ENCODE data around the gene BANF2.

BANF2 gene

DNA sequence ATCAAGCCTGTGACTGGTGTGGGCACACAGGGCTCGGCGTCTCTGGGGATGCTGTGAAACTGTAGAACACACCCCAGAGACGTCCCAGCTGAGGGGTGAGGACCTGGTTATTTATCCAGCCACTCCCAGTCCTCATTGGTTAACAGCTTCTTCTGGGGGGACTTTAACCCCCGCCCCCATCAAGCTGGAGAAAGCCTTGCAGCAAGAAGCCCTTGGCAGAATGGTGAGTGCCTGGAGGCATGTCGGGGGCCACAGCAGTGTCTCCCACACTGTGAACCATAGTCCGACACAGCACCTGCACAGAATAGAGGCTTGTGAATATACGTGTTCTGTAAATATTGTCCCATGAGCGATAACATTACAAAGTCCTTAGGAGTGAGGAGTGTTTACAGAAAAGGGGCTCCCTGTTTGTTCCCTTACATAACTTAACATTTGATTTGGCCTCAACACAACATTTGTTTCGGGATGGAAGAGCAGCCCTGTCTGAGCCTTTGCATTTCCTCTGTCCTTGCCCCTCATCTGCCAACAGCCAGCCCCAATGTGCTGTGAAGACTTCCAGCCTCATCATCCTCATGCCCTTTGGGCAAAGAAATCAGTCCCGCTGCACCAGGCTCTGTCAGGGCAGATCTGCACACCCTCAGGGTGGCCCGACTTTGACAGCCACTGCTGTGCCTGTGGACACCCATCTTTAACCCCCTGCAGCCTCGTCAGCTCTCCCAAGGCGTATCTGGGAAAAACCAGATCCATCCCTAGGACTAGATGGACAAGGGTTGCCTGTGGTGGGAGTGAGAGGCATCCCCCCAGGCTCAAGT, 15.5 kb upstream of the BANF2 start:
- H3K36me3 ChIP-seq (ENCODE audit: control insufficient read depth, insufficient read depth, low read length): no peaks in the 10 kb centered on the region
- H3K4me3 ChIP-seq (ENCODE audit: low read depth, low read length): no peak overlapping the region
- no peak overlapping the region for H3K27ac ChIP-seq
- H3K9me3 ChIP-seq (ENCODE audit: control insufficient read depth, low read length): no peaks in the 10 kb centered on the region
- H3K9ac ChIP-seq: no peak overlapping the region
- H3K27me3 ChIP-seq (ENCODE audit: control insufficient read depth, insufficient read depth, low read length): no peaks in the 10 kb centered on the region
- H3K4me1 ChIP-seq: peaks cover 2% of the 10 kb centered on the region
- peaks cover 10% of the 10 kb centered on the region for H3K79me2 ChIP-seq
- H2AFZ ChIP-seq: no peak overlapping the region
- no peak overlapping the region for H3K4me2 ChIP-seq (ENCODE audit: low read length)
- TF ChIP-seq, protein P1, sequence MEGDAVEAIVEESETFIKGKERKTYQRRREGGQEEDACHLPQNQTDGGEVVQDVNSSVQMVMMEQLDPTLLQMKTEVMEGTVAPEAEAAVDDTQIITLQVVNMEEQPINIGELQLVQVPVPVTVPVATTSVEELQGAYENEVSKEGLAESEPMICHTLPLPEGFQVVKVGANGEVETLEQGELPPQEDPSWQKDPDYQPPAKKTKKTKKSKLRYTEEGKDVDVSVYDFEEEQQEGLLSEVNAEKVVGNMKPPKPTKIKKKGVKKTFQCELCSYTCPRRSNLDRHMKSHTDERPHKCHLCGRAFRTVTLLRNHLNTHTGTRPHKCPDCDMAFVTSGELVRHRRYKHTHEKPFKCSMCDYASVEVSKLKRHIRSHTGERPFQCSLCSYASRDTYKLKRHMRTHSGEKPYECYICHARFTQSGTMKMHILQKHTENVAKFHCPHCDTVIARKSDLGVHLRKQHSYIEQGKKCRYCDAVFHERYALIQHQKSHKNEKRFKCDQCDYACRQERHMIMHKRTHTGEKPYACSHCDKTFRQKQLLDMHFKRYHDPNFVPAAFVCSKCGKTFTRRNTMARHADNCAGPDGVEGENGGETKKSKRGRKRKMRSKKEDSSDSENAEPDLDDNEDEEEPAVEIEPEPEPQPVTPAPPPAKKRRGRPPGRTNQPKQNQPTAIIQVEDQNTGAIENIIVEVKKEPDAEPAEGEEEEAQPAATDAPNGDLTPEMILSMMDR (IDR thresholded peaks at IDR 0.05): no peak

DNA sequence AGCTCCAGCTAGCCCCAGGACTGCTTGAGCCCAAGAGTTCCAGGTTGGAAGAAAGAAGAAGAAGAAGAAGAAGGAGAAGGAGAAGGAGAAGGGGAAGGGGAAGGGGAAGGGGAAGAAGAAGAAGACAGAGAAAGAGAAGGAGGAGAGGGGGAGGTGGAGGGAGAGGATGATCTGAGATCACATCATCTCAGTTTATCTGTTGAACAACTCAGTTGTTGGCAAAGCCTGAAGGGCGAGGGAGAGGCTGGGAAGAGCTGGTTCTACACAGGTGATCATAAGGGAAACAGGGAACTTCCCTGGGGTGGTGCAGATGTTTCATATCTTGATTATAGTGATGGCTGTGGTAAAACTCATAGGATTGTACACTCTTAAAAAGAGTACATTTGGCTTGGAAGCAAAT, 14.6 kb upstream of the BANF2 start:
- no peak overlapping the region for H2AFZ ChIP-seq

DNA sequence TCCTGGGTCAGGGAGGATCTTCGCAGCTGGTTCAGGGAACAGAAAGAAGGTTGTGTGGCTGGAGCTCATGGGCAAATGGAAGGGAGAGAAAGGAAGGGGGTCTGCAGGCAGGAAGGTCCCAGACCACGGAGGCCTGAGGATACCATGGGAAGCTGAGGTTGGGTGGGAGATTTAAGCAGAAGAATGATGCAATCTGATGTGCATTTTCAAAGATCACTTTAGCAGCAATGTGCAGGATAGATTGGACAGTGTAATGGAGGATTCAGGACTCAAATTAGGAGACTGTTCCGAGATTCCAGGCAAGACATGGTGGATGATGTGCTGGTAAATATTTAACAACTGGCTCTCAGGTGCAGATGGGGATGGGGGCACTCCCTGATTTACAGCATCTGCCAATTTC, 12.0 kb upstream of the BANF2 start:
- no peaks in the 10 kb centered on the region for H3K27me3 ChIP-seq (ENCODE audit: control insufficient read depth, insufficient read depth, low read length)
- no peak overlapping the region for H3K9ac ChIP-seq
- H3K27ac ChIP-seq: no peak overlapping the region
- no peaks in the 10 kb centered on the region for H3K9me3 ChIP-seq (ENCODE audit: control insufficient read depth, low read length)
- H2AFZ ChIP-seq: no peak overlapping the region
- no peak overlapping the region for H3K4me2 ChIP-seq (ENCODE audit: low read length)
- H3K36me3 ChIP-seq (ENCODE audit: control insufficient read depth, insufficient read depth, low read length): no peaks in the 10 kb centered on the region
- no peaks in the 10 kb centered on the region for H3K4me1 ChIP-seq
- TF ChIP-seq, protein P1 (IDR thresholded peaks at IDR 0.05): no peak
- H3K4me3 ChIP-seq (ENCODE audit: low read depth, low read length): no peak overlapping the region
- no peaks in the 10 kb centered on the region for H3K79me2 ChIP-seq

More for the DNA sequence above, 14.6 kb upstream of the BANF2 start:
- Histone ChIP-seq H3K9me3 (ENCODE audit: control insufficient read depth, low read length) (no peaks in the 10 kb centered on the region), H3K4me1 (no peaks in the 10 kb centered on the region), H3K4me3 (ENCODE audit: low read depth, low read length) (no peak overlapping the region), H3K79me2 (peaks cover 4% of the 10 kb centered on the region), H3K36me3 (ENCODE audit: control insufficient read depth, insufficient read depth, low read length) (no peaks in the 10 kb centered on the region), H3K27me3 (ENCODE audit: control insufficient read depth, insufficient read depth, low read length) (no peaks in the 10 kb centered on the region), H3K4me2 (ENCODE audit: low read length) (no peak overlapping the region), H3K27ac (no peak overlapping the region), H3K9ac (no peak overlapping the region)
- TF ChIP-seq, protein P1 (IDR thresholded peaks at IDR 0.05): no peak

DNA sequence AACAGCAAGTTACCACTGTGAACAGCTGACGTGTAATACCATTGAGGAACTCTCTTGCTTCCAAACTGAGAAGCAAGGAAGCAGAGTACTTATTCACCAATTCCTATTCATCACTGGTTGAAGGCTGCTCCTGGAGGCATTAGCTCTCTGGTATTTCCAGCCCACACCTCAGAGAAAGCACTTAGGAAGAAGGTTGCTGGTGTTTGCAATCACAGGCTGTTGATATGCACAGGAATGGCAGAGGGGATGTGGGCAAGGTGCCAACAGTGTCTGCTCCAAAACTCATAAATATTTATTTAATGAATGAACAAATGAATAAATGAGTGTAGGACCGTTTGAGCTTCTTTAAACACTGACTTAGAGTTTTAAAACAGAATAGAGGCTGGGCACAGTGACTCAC, 10.8 kb upstream of the BANF2 start:
- no peaks in the 10 kb centered on the region for H3K79me2 ChIP-seq
- H3K9ac ChIP-seq: no peak overlapping the region
- no peak overlapping the region for H2AFZ ChIP-seq
- no peak overlapping the region for H3K27ac ChIP-seq
- no peaks in the 10 kb centered on the region for H3K27me3 ChIP-seq (ENCODE audit: control insufficient read depth, insufficient read depth, low read length)
- no peak overlapping the region for H3K4me2 ChIP-seq (ENCODE audit: low read length)
- H3K36me3 ChIP-seq (ENCODE audit: control insufficient read depth, insufficient read depth, low read length): no peaks in the 10 kb centered on the region
- TF ChIP-seq, protein P1 (IDR thresholded peaks at IDR 0.05): no peak
- no peak overlapping the region for H3K4me3 ChIP-seq (ENCODE audit: low read depth, low read length)
- no peaks in the 10 kb centered on the region for H3K9me3 ChIP-seq (ENCODE audit: control insufficient read depth, low read length)
- H3K4me1 ChIP-seq: no peaks in the 10 kb centered on the region

DNA sequence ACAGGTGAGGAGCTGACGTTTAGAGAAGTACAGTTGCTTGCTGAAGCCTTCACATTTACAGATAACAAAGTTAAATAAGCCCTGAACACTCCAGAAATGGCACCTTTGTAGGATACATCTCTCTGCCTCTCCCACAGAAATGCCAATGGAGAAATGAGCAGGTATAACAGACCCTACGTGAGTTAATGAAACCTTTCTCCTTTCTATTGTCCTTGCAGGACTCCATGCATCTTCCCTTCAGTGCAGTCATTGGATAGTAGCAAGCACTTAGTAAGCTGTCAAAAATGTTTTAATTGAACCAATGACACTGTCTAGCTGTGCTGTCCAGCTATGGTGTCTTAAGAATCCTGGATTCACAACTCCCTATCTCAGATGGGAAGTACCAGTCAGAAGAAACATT, 9.6 kb upstream of the BANF2 start:
- H3K9ac ChIP-seq: no peak overlapping the region

More for the DNA sequence above, 9.6 kb upstream of the BANF2 start:
- H3K4me1 ChIP-seq: no peaks in the 10 kb centered on the region
- no peak overlapping the region for H3K4me2 ChIP-seq (ENCODE audit: low read length)
- no peak overlapping the region for H3K4me3 ChIP-seq (ENCODE audit: low read depth, low read length)
- H3K27me3 ChIP-seq (ENCODE audit: control insufficient read depth, insufficient read depth, low read length): no peaks in the 10 kb centered on the region
- no peaks in the 10 kb centered on the region for H3K79me2 ChIP-seq
- H3K36me3 ChIP-seq (ENCODE audit: control insufficient read depth, insufficient read depth, low read length): no peaks in the 10 kb centered on the region
- no peak overlapping the region for H2AFZ ChIP-seq
- no peak overlapping the region for H3K27ac ChIP-seq
- TF ChIP-seq, protein P1 (IDR thresholded peaks at IDR 0.05): no peak
- no peaks in the 10 kb centered on the region for H3K9me3 ChIP-seq (ENCODE audit: control insufficient read depth, low read length)

Data from parathyroid adenoma (tissue), 2 donors.